Fibroblast of the aortic adventitia (primary cell): ENCODE data around the gene KYNU. TPM values are rescaled to one million over a fixed set of nuclear protein-coding genes. Genes with fewer than 3 reads are reported as not detected.
"Not testable (repeated sequence)": the region's sequence is repeated elsewhere in the genome, so short reads cannot be mapped to it uniquely, and the experiment has no call there.

ENCODE experiments used
- DNase-seq: peaks from one replicate; pipeline ENCODE4 v3.0.0-alpha.2; 2010; ENCODE audit warnings: low read depth
- H3K4me3 ChIP-seq: 2 replicates; pipeline ENCODE4 v1.5.1; 2011; ENCODE audit warnings: low read depth, mild to moderate bottlenecking, control low read depth, low read length, moderate library complexity
- CTCF ChIP-seq: IDR thresholded peaks from 2 replicates; pipeline ENCODE4 v1.5.1; 2011; ENCODE audit warnings: mild to moderate bottlenecking, low read length, control low read depth, inconsistent platforms; ENCODE audit not compliant: insufficient read depth
- total RNA-seq: library from RNA; depleted of rRNA; stranded (reverse); fragments of >200 nt; gene quantifications from 2 replicates; pipeline ENCODE4 v1.2.3, GENCODE V29; 2012; ENCODE audit warnings: low replicate concordance

Gene KYNU
- total RNA-seq, 1 donor: 1.3 TPM

GRCh38 chr2:143058851-143059250 lies 181.4 kb downstream of the KYNU start:
- TF ChIP-seq CTCF: no peak
- DNase-seq: no peak
- H3K4me3 ChIP-seq: no peak overlapping the region

- no peak overlapping the region for H3K4me3 ChIP-seq
- TF ChIP-seq CTCF: no peak
- no peak for DNase-seq
Observed at GRCh38 chr2:143063612-143064200, 186.2 kb downstream of the KYNU start.

- no peak overlapping the region for H3K4me3 ChIP-seq
- no peak for DNase-seq
- no peak for TF ChIP-seq CTCF
Observed at GRCh38 chr2:143068094-143068493, 190.6 kb downstream of the KYNU start.

GRCh38 chr2:143068509-143068908 lies 191.0 kb downstream of the KYNU start:
- no peak for DNase-seq
- H3K4me3 ChIP-seq: no peak overlapping the region
- TF ChIP-seq CTCF: no peak

- H3K4me3 ChIP-seq: no peak overlapping the region
- TF ChIP-seq CTCF: no peak
- no peak for DNase-seq
Observed at GRCh38 chr2:143070704-143071103, 193.2 kb downstream of the KYNU start.

- no peak for DNase-seq
- TF ChIP-seq CTCF: no peak
- no peak overlapping the region for H3K4me3 ChIP-seq
Observed at GRCh38 chr2:143071185-143071876, 193.9 kb downstream of the KYNU start.

- not testable (repeated sequence) for H3K4me3 ChIP-seq, DNase-seq
Observed at GRCh38 chr2:143074913-143075312, 197.4 kb downstream of the KYNU start.
